Uterus (tissue), 4 donors: ENCODE data around the gene RAP1GDS1. TPM values are rescaled to one million over a fixed set of nuclear protein-coding genes. Genes with fewer than 3 reads are reported as not detected.
"Not testable (repeated sequence)": the region's sequence is repeated elsewhere in the genome, so short reads cannot be mapped to it uniquely, and the experiment has no call there.

Source experiments
- DNase-seq, 2 donors: peaks; one replicate each; pipeline ENCODE4 v3.0.0-alpha.2; 2019 to 2020
- H3K27ac ChIP-seq, 2 donors: fragments of 200-600 bp; sonication (generic); 1 replicate in 1 of 2; 2 replicates in 1 of 2; pipeline ENCODE4 v1.5.1; 2016 to 2018
- H3K27me3 ChIP-seq, 2 donors: fragments of 200-600 bp; sonication (generic); one replicate each; pipeline ENCODE4 v1.5.1; 2018 to 2019; ENCODE audit warnings: control low read depth in 1 of 2
- H3K36me3 ChIP-seq, 2 donors: fragments of 200-600 bp; sonication (generic); one replicate each; pipeline ENCODE4 v1.5.1; 2019; ENCODE audit warnings: control low read depth in 1 of 2
- H3K4me1 ChIP-seq, 2 donors: fragments of 200-600 bp; sonication (generic); one replicate each; pipeline ENCODE4 v1.5.1; 2018 to 2019; ENCODE audit warnings: control low read depth in 1 of 2
- H3K4me3 ChIP-seq, 2 donors: fragments of 200-600 bp; sonication (generic); 1 replicate in 1 of 2; 2 replicates in 1 of 2; pipeline ENCODE4 v1.5.1; 2018 to 2019; ENCODE audit warnings: mild to moderate bottlenecking in 1 of 2
- H3K9me3 ChIP-seq, 2 donors: fragments of 200-600 bp; sonication (generic); one replicate each; pipeline ENCODE4 v1.5.1; 2019; ENCODE audit warnings: control low read depth in 1 of 2
- POLR2A ChIP-seq, 2 donors: fragments of 450-650 bp; IDR thresholded peaks; one replicate each; pipeline ENCODE4 v1.6.1; 2016; ENCODE audit warnings: antibody characterized with exemption in 2 of 2, mild to moderate bottlenecking in 1 of 2, moderate library complexity in 1 of 2
- intact Hi-C: fragments of 100-400 bp; cut with DNase I; formaldehyde crosslinking; loops from one replicate; pipeline ENCODE4 v1.15.1; 2023; ENCODE audit warnings: low total_unique reads
- total RNA-seq, 4 donors: library from RNA; depleted of rRNA in 3 of 4; stranded (reverse); fragments of >200 nt in 3 of 4; gene quantifications; one replicate each; pipeline versions ENCODE4 v1.1.0 to v1.2.4, GENCODE V29; 2014 to 2023
- TF ChIP-seq, protein P1 (sequence below), 4 experiments: fragments of 200-600 bp in 2 of 4; fragments of 450-650 bp in 2 of 4; sonication (generic) in 2 of 4; IDR thresholded peaks; one replicate each; pipeline ENCODE4 v1.5.1; 2016 to 2019; ENCODE audit warnings: antibody characterized with exemption in 4 of 4, mild to moderate bottlenecking in 2 of 4, moderate library complexity in 1 of 4
- donor health status: DM: yes; HTN: yes; CAD: no.

RAP1GDS1 gene
- total RNA-seq, 4 donors from 2014 or later = 13.5 to 53.5 (median 42.0) TPM

DNA sequence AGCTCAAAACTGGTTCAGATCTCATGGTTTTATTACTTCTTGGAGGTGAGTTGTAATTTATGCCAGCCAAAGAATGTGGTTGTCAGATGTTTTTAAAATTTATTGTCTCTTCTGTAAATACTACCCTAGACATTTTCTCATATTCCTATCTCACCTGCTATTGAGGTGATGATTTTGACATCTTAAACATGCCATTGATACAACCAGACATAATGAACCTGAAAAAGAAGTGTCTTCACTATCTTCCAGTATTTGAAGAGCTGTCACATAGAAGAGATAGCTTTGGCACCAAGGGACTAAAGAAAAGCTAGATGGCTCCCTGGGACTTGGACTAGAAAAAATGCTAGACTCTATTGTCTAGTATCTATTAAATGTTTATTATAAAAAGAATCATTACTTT, 155.7 kb downstream of the RAP1GDS1 start:
- intact Hi-C loops = no loop called here
- Histone ChIP-seq H3K4me3 (no peak overlapping the region), H3K27ac (no peak overlapping the region), H3K27me3 (no peaks in the 10 kb centered on the region), H3K9me3 (no peaks in the 10 kb centered on the region), H3K36me3 (no peaks in the 10 kb centered on the region), H3K4me1 (no peaks in the 10 kb centered on the region)
- TF ChIP-seq, protein P1, sequence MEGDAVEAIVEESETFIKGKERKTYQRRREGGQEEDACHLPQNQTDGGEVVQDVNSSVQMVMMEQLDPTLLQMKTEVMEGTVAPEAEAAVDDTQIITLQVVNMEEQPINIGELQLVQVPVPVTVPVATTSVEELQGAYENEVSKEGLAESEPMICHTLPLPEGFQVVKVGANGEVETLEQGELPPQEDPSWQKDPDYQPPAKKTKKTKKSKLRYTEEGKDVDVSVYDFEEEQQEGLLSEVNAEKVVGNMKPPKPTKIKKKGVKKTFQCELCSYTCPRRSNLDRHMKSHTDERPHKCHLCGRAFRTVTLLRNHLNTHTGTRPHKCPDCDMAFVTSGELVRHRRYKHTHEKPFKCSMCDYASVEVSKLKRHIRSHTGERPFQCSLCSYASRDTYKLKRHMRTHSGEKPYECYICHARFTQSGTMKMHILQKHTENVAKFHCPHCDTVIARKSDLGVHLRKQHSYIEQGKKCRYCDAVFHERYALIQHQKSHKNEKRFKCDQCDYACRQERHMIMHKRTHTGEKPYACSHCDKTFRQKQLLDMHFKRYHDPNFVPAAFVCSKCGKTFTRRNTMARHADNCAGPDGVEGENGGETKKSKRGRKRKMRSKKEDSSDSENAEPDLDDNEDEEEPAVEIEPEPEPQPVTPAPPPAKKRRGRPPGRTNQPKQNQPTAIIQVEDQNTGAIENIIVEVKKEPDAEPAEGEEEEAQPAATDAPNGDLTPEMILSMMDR (IDR thresholded peaks at IDR 0.05) = no peak
- no peak for TF ChIP-seq POLR2A (IDR thresholded peaks at IDR 0.05)
- DNase-seq = no peak

DNA sequence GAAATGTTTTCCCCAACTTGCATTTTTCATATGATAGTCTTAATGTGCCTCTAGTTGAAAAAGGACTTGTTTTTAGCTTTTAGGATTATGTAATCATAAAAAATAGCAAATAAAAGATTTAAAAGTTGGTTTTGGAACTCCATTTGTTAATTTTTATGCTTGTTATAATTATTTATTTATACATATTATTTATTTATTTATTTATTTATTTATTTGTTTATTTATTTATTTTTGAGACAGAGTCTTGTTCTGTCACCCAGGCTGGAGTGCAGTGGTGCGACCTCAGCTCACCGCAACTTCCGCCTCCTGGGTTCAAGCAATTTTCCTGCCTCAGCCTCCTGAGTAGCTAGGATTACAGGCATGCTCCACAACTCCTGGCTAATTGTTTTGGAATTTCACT, 159.0 kb downstream of the RAP1GDS1 start:
- intact Hi-C loops, H3K36me3 ChIP-seq, H3K27me3 ChIP-seq, H3K4me3 ChIP-seq, DNase-seq, H3K27ac ChIP-seq, H3K4me1 ChIP-seq, H3K9me3 ChIP-seq: not testable (repeated sequence)

DNA sequence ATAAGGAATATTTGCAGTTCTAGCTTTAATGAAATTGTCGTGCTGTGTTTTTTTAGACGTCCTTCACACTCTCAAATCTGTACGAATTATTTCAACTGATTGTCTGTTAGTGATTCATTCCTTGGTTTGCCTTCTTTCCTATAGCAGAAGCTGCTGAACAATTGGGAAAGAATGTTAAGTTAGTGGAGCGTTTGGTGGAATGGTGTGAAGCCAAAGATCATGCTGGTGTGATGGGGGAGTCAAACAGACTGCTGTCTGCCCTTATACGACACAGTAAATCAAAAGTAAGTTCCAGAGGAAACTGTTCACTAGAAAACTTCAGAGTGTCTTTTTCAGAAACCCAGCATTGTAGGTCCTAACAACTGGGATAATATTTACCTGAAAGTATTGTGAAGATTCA, 159.9 kb downstream of the RAP1GDS1 start:
- Histone ChIP-seq H3K9me3 (no peaks in the 10 kb centered on the region), H3K4me3 (no peak overlapping the region), H3K36me3 (no peaks in the 10 kb centered on the region), H3K27ac (no peak overlapping the region), H3K4me1 (no peaks in the 10 kb centered on the region), H3K27me3 (no peaks in the 10 kb centered on the region)
- intact Hi-C loops = no loop called here
- no peak for DNase-seq
- no peak for TF ChIP-seq POLR2A (IDR thresholded peaks at IDR 0.05)

DNA sequence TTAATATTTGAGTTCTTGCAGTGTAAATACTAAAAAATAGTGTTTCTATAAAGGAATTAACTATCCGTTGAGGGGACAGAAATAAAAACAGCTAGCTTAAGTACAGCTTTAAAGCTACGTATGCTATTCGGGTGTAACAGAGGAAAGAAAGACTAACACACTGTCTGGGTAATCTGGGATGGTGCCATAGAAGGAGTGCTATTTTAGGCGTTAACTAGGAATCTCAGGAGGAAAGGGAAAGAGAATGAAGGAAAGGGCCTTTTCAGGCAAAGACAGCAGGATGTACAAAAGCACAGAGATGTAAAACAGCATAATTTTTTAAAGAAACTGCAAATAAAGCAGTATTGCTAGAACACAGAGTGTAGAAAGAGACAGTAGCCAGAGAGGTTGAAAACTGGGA, 161.8 kb downstream of the RAP1GDS1 start:
- Histone ChIP-seq H3K4me1 (no peaks in the 10 kb centered on the region), H3K9me3 (no peaks in the 10 kb centered on the region), H3K27me3 (no peaks in the 10 kb centered on the region), H3K36me3 (no peaks in the 10 kb centered on the region), H3K27ac (peak overlapping the region in 1 of 2 donors; percentile 40), H3K4me3 (no peak overlapping the region)
- TF ChIP-seq, protein P1 (IDR thresholded peaks at IDR 0.05) = no peak
- TF ChIP-seq POLR2A (IDR thresholded peaks at IDR 0.05) = no peak
- DNase-seq = no peak
- intact Hi-C loops = no loop called here

DNA sequence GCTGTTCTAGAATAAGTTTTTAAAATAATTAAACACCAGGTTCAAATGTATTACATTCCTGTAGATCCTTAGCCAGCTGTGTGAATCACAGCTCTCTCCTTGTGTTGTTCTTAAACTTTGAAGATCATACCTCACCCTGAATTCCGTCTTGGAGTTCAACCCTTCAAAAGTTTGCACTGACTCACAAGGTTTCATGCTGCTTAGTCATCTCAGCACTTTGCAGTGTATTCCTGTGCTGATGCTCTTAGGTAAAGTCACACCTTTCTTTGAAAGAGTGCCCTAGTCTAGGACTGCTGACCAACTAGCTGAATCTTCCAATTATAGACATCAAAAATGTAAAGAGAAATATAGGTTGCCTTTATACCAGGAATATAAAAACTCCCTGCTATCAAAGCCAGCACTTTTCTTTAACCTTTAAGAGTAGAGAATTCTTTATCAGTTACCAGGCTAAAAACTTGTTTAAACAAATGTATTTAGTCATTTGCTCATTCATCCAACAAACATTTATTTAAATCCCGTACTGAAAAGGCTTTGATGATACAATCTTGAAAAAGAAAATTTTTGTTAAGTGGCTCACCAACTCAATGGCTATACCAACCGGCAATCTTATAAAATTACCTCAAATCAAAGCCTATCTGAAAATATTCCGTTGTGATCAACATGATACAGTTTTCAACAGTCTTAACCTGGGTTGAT, 169.7 kb downstream of the RAP1GDS1 start:
- Histone ChIP-seq H3K27ac (no peak overlapping the region), H3K4me3 (no peak overlapping the region), H3K4me1 (no peaks in the 10 kb centered on the region), H3K9me3 (no peaks in the 10 kb centered on the region), H3K27me3 (no peaks in the 10 kb centered on the region), H3K36me3 (no peaks in the 10 kb centered on the region)
- no peak for TF ChIP-seq POLR2A (IDR thresholded peaks at IDR 0.05)
- TF ChIP-seq, protein P1 (IDR thresholded peaks at IDR 0.05) = no peak
- DNase-seq = no peak
- intact Hi-C loops = no loop called here

DNA sequence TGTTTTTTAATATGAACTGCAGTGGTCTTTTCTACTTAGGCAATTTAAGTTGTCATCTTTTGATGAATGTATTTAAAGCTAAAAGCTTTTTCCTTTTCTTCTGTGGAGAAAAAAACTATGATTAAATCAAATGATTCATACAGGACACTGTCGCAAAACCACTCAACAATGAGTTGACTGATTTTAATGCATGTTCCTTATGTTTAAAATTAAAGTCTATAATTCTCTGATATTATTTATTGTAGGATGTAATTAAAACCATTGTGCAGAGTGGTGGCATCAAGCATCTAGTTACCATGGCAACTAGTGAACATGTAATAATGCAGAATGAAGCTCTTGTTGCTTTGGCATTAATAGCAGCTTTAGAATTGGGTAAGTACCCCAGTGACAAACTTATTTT, 172.5 kb downstream of the RAP1GDS1 start:
- H3K4me1 ChIP-seq = no peaks in the 10 kb centered on the region
- H3K27ac ChIP-seq = no peak overlapping the region
- H3K27me3 ChIP-seq = no peaks in the 10 kb centered on the region
- no peak for DNase-seq
- no peaks in the 10 kb centered on the region for H3K9me3 ChIP-seq
- H3K36me3 ChIP-seq = no peaks in the 10 kb centered on the region
- TF ChIP-seq, protein P1 (IDR thresholded peaks at IDR 0.05) = no peak
- TF ChIP-seq POLR2A (IDR thresholded peaks at IDR 0.05) = no peak
- no peak overlapping the region for H3K4me3 ChIP-seq
- intact Hi-C loops = no loop called here
